HCT116 (cell line): ENCODE data around the gene OR6K6.

Experiments used
- CEBPB ChIP-seq: IDR thresholded peaks from 2 replicates; pipeline ENCODE4 v1.6.1; 2012; ENCODE audit warnings: low read depth
- EZH2 ChIP-seq: fragments of 200-600 bp; sonication (generic); IDR thresholded peaks from 2 replicates; pipeline ENCODE4 v1.6.1; 2017; ENCODE audit warnings: antibody characterized with exemption, mixed run types
- FOSL1 ChIP-seq: IDR thresholded peaks from 2 replicates; pipeline ENCODE4 v1.6.1; 2012; ENCODE audit warnings: low read depth
- POLR2A ChIP-seq: IDR thresholded peaks from 2 replicates; pipeline ENCODE4 v1.7.0; 2011; ENCODE audit warnings: borderline replicate concordance; ENCODE audit not compliant: insufficient read depth, insufficient read length; ENCODE audit errors: extremely low read depth
- POLR2AphosphoS5 ChIP-seq: IDR thresholded peaks from 2 replicates; pipeline ENCODE4 v1.6.1; 2011; ENCODE audit warnings: mild to moderate bottlenecking, low read depth, low read length, moderate library complexity
- SIN3A ChIP-seq: IDR thresholded peaks from 2 replicates; pipeline ENCODE4 v1.6.1; 2012; ENCODE audit warnings: low read depth
- YY1 ChIP-seq: IDR thresholded peaks from 2 replicates; pipeline ENCODE4 v1.6.1; 2011; ENCODE audit warnings: low read length, low read depth, moderate library complexity, mild to moderate bottlenecking; ENCODE audit not compliant: insufficient replicate concordance; ENCODE audit errors: extremely low read depth
- TF ChIP-seq, protein P1 (sequence below), 3 experiments: fragments of 200-600 bp in 1 of 3; sonication (generic) in 1 of 3; IDR thresholded peaks in 2 of 3; conservative IDR thresholded peaks in 1 of 3; 2 replicates each; pipeline ENCODE4 v1.5.1; 2012 to 2017; ENCODE audit warnings: low read depth in 2 of 3, low read length in 2 of 3, antibody characterized with exemption in 1 of 3, borderline replicate concordance in 1 of 3, control low read depth in 1 of 3, mild to moderate bottlenecking in 1 of 3, mixed read lengths in 1 of 3, mixed run types in 1 of 3, moderate library complexity in 1 of 3; ENCODE audit not compliant: insufficient read depth in 1 of 3
- TF ChIP-seq, protein P2 (sequence below): IDR thresholded peaks from 2 replicates; pipeline ENCODE4 v1.6.1; 2012
- TF ChIP-seq, protein P3 (sequence below): IDR thresholded peaks from 2 replicates; pipeline ENCODE4 v1.6.1; 2012
- TF ChIP-seq, protein P4 (sequence below): IDR thresholded peaks from 2 replicates; pipeline ENCODE4 v1.6.1; 2011; ENCODE audit warnings: mild to moderate bottlenecking, low read length, moderate library complexity; ENCODE audit not compliant: insufficient replicate concordance; ENCODE audit errors: extremely low read depth

DNA sequence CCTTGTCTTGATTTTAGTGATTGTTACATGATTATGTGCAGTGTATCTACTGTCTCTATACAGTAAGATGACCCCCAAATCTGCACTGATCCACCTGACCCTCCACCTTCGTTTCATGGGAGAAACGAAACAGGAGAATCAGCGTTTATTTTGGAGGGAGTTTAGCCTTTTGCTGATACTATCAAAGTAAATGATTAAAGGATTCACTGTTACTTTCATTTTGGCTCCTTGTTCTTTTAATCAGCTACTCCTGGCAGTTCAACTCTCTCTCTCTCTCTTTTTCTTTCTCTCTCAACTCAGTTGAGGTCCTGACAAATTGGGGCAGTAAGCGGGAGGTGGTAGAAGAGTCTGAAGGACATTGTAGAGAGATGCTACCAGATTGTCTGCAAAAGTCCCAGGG, 24.1 kb upstream of the OR6K6 start:
- TF ChIP-seq, protein P1, sequence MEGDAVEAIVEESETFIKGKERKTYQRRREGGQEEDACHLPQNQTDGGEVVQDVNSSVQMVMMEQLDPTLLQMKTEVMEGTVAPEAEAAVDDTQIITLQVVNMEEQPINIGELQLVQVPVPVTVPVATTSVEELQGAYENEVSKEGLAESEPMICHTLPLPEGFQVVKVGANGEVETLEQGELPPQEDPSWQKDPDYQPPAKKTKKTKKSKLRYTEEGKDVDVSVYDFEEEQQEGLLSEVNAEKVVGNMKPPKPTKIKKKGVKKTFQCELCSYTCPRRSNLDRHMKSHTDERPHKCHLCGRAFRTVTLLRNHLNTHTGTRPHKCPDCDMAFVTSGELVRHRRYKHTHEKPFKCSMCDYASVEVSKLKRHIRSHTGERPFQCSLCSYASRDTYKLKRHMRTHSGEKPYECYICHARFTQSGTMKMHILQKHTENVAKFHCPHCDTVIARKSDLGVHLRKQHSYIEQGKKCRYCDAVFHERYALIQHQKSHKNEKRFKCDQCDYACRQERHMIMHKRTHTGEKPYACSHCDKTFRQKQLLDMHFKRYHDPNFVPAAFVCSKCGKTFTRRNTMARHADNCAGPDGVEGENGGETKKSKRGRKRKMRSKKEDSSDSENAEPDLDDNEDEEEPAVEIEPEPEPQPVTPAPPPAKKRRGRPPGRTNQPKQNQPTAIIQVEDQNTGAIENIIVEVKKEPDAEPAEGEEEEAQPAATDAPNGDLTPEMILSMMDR (IDR thresholded peaks at IDR 0.05 in 2 of 3, conservative IDR thresholded peaks at IDR 0.05 in 1 of 3; ENCODE audit: borderline replicate concordance in 1 of 3, insufficient read depth in 1 of 3, low read depth in 2 of 3, low read length in 2 of 3) = no peak
- no peak for TF ChIP-seq EZH2
- no peak for TF ChIP-seq POLR2AphosphoS5
- TF ChIP-seq, protein P2, sequence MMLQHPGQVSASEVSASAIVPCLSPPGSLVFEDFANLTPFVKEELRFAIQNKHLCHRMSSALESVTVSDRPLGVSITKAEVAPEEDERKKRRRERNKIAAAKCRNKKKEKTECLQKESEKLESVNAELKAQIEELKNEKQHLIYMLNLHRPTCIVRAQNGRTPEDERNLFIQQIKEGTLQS = no peak
- TF ChIP-seq CEBPB = no peak
- no peak for TF ChIP-seq POLR2A
- no peak for TF ChIP-seq YY1
- TF ChIP-seq, protein P3, sequence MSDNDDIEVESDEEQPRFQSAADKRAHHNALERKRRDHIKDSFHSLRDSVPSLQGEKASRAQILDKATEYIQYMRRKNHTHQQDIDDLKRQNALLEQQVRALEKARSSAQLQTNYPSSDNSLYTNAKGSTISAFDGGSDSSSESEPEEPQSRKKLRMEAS = no peak
- TF ChIP-seq FOSL1 = no peak
- TF ChIP-seq SIN3A = no peak
- TF ChIP-seq, protein P4, sequence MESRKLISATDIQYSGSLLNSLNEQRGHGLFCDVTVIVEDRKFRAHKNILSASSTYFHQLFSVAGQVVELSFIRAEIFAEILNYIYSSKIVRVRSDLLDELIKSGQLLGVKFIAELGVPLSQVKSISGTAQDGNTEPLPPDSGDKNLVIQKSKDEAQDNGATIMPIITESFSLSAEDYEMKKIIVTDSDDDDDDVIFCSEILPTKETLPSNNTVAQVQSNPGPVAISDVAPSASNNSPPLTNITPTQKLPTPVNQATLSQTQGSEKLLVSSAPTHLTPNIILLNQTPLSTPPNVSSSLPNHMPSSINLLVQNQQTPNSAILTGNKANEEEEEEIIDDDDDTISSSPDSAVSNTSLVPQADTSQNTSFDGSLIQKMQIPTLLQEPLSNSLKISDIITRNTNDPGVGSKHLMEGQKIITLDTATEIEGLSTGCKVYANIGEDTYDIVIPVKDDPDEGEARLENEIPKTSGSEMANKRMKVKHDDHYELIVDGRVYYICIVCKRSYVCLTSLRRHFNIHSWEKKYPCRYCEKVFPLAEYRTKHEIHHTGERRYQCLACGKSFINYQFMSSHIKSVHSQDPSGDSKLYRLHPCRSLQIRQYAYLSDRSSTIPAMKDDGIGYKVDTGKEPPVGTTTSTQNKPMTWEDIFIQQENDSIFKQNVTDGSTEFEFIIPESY = no peak
